Neutrophil (primary cell): ENCODE results near the gene IFI35.
"Not testable (repeated sequence)": the region's sequence is repeated elsewhere in the genome, so short reads cannot be mapped to it uniquely, and the experiment has no call there.

Experiments
- H3K27ac ChIP-seq: fragments of 200-600 bp; sonication (generic); 2 replicates; pipeline ENCODE4 v1.5.1; 2016; ENCODE audit warnings: mild to moderate bottlenecking, moderate library complexity
- H3K27me3 ChIP-seq: fragments of 200-600 bp; sonication (generic); 2 replicates; pipeline ENCODE4 v1.6.0; 2016; ENCODE audit warnings: mild to moderate bottlenecking
- H3K36me3 ChIP-seq: fragments of 200-600 bp; sonication (generic); 2 replicates; pipeline ENCODE4 v1.5.1; 2017
- H3K4me1 ChIP-seq, 2 experiments: fragments of 200-600 bp in 1 of 2; sonication (generic) in 1 of 2; 1 replicate in 1 of 2; 2 replicates in 1 of 2; pipeline versions ENCODE4 v1.5.1 to v1.6.1; 2013 to 2016; ENCODE audit warnings: low read depth in 1 of 2, low read length in 1 of 2, mild to moderate bottlenecking in 1 of 2, moderate library complexity in 1 of 2; ENCODE audit not compliant: control insufficient read depth in 1 of 2, insufficient read depth in 1 of 2
- H3K4me3 ChIP-seq, 2 experiments: fragments of 200-600 bp in 1 of 2; sonication (generic) in 1 of 2; 1 replicate in 1 of 2; 2 replicates in 1 of 2; pipeline ENCODE4 v1.5.1; 2013 to 2016; ENCODE audit warnings: low read depth in 1 of 2, low read length in 1 of 2, mild to moderate bottlenecking in 1 of 2, moderate library complexity in 1 of 2
- H3K9me3 ChIP-seq: fragments of 200-600 bp; sonication (generic); 2 replicates; pipeline ENCODE4 v1.5.1; 2016
- CTCF ChIP-seq: fragments of 200-600 bp; sonication (generic); IDR thresholded peaks from 2 replicates; pipeline ENCODE4 v1.5.1; 2016; ENCODE audit warnings: antibody characterized with exemption

Gene IFI35

DNA sequence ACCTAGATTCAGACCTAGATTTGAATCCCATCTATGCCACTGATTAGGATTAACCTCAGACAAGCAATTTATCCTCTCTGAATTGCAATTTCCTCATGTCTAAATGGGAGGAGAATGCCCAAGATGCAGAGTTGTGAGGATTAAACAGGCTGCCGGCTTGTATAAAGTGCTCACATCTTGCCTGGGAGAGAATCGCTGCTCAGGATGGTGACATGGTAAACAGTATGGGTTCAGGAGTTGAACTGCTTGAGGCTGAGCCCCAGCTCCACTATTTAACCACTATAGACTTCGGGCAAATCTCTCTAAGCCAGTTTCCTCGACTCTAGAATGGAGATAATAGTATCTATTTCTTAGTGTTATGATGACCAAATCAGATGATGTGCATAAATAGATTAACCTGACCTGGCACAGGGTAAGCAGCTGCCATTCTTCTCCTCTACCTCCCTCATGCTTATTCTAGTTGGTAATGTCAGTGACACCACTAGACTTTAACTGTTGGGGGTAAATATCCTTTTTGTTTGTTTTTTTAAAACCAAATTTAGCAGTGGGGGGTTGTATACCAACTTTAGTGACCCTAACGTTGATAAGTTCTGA, 9.1 kb upstream of the IFI35 start:
- Histone ChIP-seq H3K36me3 (peaks cover 22% of the 10 kb centered on the region), H3K4me3 (peak overlapping the region; percentile 84 to 90), H3K9me3 (no peaks in the 10 kb centered on the region), H3K4me1 (peaks cover 45 to 52% of the 10 kb centered on the region in 2 experiments), H3K27me3 (no peaks in the 10 kb centered on the region), H3K27ac (peak overlapping the region; percentile 88)
- no peak for TF ChIP-seq CTCF

- Histone ChIP-seq H3K4me1 (peaks cover 53 to 59% of the 10 kb centered on the region in 2 experiments), H3K27me3 (no peaks in the 10 kb centered on the region), H3K27ac (peak within 1 kb of the TSS; percentile 88), H3K4me3 (peak within 1 kb of the TSS; percentile 84 to 90), H3K36me3 (peaks cover 16% of the 10 kb centered on the region), H3K9me3 (no peaks in the 10 kb centered on the region)
- TF ChIP-seq CTCF, result peak; percentile 97
Measured at GRCh38 chr17:42997984-42998938, 8.3 kb upstream of the IFI35 start, which contains the start of gene RPL27. Gene RPL27 (plus strand): TSS chr17:42998419. CDS start chr17:42998751, 332 bp downstream.

GRCh38 chr17:42999003-42999525, 7.5 kb upstream of the IFI35 start:
- Histone ChIP-seq H3K4me3 (peak overlapping the region; percentile 84 to 90), H3K27me3 (no peaks in the 10 kb centered on the region), H3K9me3 (no peaks in the 10 kb centered on the region), H3K27ac (peak overlapping the region; percentile 88), H3K36me3 (peaks cover 12% of the 10 kb centered on the region), H3K4me1 (peaks cover 60 to 66% of the 10 kb centered on the region in 2 experiments)
- no peak for TF ChIP-seq CTCF

DNA sequence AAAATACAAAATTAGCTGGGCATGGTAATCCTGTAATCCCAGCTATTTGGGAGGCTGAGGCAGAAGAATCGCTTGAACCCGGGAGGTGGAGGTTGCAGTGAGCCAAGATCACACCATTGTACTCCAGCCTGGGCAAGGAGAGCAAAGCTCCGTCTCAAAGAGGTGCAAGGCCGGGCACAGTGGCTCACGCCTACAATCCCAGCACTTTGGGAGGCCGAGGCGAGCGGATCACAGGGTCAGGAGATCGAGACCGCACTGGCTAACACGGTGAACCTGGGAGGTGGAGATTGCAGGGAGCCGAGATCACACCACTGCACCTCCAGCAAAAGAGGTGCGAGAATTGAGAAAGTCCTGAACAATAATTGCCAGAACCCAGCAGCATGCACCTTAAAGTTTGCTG, 5.7 kb upstream of the IFI35 start:
- H3K9me3 ChIP-seq, H3K4me3 ChIP-seq, H3K27me3 ChIP-seq, H3K36me3 ChIP-seq: not testable (repeated sequence)
- H3K4me1 ChIP-seq, result peaks cover 60 to 66% of the 10 kb centered on the region in 2 experiments
- H3K27ac ChIP-seq, result peak overlapping the region; percentile 74

GRCh38 chr17:43003542-43004172, 2.9 kb upstream of the IFI35 start:
- H3K27me3 ChIP-seq, result no peaks in the 10 kb centered on the region
- H3K4me3 ChIP-seq, result no peak overlapping the region
- TF ChIP-seq CTCF, result no peak
- H3K9me3 ChIP-seq, result no peaks in the 10 kb centered on the region
- peak overlapping the region; percentile 57 for H3K27ac ChIP-seq
- peaks cover 6% of the 10 kb centered on the region for H3K36me3 ChIP-seq
- peaks cover 64% of the 10 kb centered on the region in 2 experiments for H3K4me1 ChIP-seq
